Activated T-helper 17 cell treated with anti-CD3 and anti-CD28 coated beads, Interleukin-2, amount 50 U/mL, for 72 hours (primary cell): ENCODE measurements around the gene KPRP. TPM values are rescaled to one million over a fixed set of nuclear protein-coding genes. Genes with fewer than 3 reads are reported as not detected.

Source experiments
- ATAC-seq: fragments of 150-1000 bp; cut with Tn5 transposase; replicated peaks from 2 replicates; pipeline ENCODE4 v1.10.0; 2021; ENCODE audit warnings: mild to moderate bottlenecking, moderate library complexity
- H3K27ac Mint-ChIP-seq: one replicate; pipeline ENCODE4 v1.8.0; 2022; ENCODE audit warnings: mixed read lengths
- H3K27me3 Mint-ChIP-seq: one replicate; pipeline ENCODE4 v1.8.0; 2022; ENCODE audit warnings: mixed read lengths
- H3K36me3 Mint-ChIP-seq: one replicate; pipeline ENCODE4 v1.8.0; 2022; ENCODE audit warnings: low read depth, mild to moderate bottlenecking, mixed read lengths
- H3K4me1 Mint-ChIP-seq: one replicate; pipeline ENCODE4 v1.8.0; 2022; ENCODE audit warnings: mixed read lengths
- H3K4me3 Mint-ChIP-seq: one replicate; pipeline ENCODE4 v1.8.0; 2022; ENCODE audit warnings: mild to moderate bottlenecking, mixed read lengths
- H3K9me3 Mint-ChIP-seq: one replicate; pipeline ENCODE4 v1.8.0; 2022; ENCODE audit warnings: mixed read lengths
- total RNA-seq, 2 donors: library from RNA; stranded (reverse); gene quantifications; one replicate each; pipeline ENCODE4 v1.2.3, GENCODE V29; 2022

Gene KPRP
- not detected for total RNA-seq

- peaks cover 62% of the 10 kb centered on the region for H3K27me3 Mint-ChIP-seq
- ATAC-seq: no peak
Observed at GRCh38 chr1:152757747-152758146, at the start of gene KPRP. Gene KPRP, plus strand, starts transcription at chr1:152758025. Its CDS starts 1,564 bp downstream, at chr1:152759589.

DNA sequence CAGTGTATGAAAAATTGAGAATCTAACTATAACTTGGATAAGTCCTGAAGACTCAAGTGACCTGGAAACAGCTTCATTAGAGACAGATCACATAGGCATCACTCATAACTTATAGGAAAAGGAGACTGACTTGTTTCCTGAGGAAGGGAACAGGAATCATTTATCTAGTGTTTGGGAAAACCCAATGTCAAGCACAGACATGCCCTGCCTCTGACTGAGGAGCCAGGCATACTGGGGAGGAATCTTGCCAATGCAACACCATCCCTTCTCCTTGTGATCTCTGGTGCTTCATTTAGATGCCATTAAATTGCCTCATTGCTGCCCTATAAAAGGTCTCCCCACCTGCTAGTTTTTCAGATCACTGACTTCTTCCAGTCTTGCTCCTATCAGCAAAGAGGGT, 39.6 kb upstream of the KPRP start:
- peaks cover 4% of the 10 kb centered on the region for H3K9me3 Mint-ChIP-seq
- H3K36me3 Mint-ChIP-seq: no peaks in the 10 kb centered on the region
- H3K4me3 Mint-ChIP-seq: no peak overlapping the region
- peaks cover 9% of the 10 kb centered on the region for H3K27me3 Mint-ChIP-seq
- H3K4me1 Mint-ChIP-seq: no peaks in the 10 kb centered on the region
- H3K27ac Mint-ChIP-seq: no peak overlapping the region
- no peak for ATAC-seq

More at GRCh38 chr1:152757747-152758146, at the start of gene KPRP:
- H3K9me3 Mint-ChIP-seq: no peaks in the 10 kb centered on the region
- no peak within 1 kb of the TSS for H3K27ac Mint-ChIP-seq
- no peaks in the 10 kb centered on the region for H3K4me1 Mint-ChIP-seq
- H3K4me3 Mint-ChIP-seq: no peak within 1 kb of the TSS
- no peaks in the 10 kb centered on the region for H3K36me3 Mint-ChIP-seq

GRCh38 chr1:152725261-152725660, 32.6 kb upstream of the KPRP start:
- Mint-ChIP-seq H3K36me3 (no peaks in the 10 kb centered on the region), H3K4me1 (no peaks in the 10 kb centered on the region)

DNA sequence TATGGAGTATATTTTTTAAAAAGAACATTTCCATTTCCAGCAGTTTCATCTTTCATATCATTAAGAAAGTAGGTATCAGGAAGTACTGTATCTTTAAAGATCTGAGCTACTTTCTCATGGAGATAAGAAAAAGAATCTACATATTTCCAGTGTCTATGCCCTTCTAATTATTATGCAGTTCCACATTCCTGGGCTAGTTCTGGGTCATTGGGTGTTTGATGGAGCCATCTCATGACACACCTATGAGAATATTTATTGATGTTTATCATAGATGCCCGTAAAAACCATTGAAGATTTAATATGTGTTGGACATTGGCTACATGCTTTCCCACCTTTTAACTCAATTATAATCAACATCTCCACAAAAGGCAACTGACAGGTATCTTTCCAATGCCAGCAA, 28.8 kb upstream of the KPRP start:
- no peaks in the 10 kb centered on the region for H3K9me3 Mint-ChIP-seq
- no peak for ATAC-seq
- no peak overlapping the region for H3K27ac Mint-ChIP-seq
- H3K36me3 Mint-ChIP-seq: no peaks in the 10 kb centered on the region
- H3K4me1 Mint-ChIP-seq: no peaks in the 10 kb centered on the region
- no peak overlapping the region for H3K4me3 Mint-ChIP-seq
- peaks cover 13% of the 10 kb centered on the region for H3K27me3 Mint-ChIP-seq

More at GRCh38 chr1:152725261-152725660, 32.6 kb upstream of the KPRP start:
- no peak for ATAC-seq
- Mint-ChIP-seq H3K4me3 (no peak overlapping the region), H3K27me3 (peaks cover 17% of the 10 kb centered on the region), H3K27ac (no peak overlapping the region), H3K9me3 (no peaks in the 10 kb centered on the region)

DNA sequence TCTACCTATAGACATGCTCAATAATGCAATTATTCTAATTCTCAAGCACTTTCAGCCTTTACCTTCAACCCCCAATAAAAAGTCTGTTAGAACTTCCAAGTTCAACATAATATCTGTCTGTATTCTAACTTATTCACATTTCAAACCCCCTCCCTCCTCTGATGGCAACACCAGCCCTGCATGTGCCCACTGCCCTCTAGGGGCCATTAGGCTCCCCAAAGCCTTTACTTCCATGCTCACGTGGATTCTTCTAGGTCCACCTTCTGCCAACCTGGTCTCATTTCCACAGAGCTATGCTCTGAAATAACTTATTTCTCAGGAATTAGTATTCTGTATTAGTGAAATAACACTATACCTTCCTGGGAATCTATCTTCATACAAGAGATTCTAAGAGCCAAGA, 22.2 kb upstream of the KPRP start:
- no peak for ATAC-seq
- Mint-ChIP-seq H3K4me1 (no peaks in the 10 kb centered on the region), H3K27ac (no peak overlapping the region), H3K27me3 (peaks cover 31% of the 10 kb centered on the region), H3K36me3 (no peaks in the 10 kb centered on the region), H3K9me3 (no peaks in the 10 kb centered on the region), H3K4me3 (no peak overlapping the region)

GRCh38 chr1:152737997-152738396, 19.8 kb upstream of the KPRP start:
- Mint-ChIP-seq H3K36me3 (no peaks in the 10 kb centered on the region), H3K27ac (no peak overlapping the region), H3K4me1 (no peaks in the 10 kb centered on the region), H3K27me3 (peaks cover 43% of the 10 kb centered on the region), H3K9me3 (no peaks in the 10 kb centered on the region), H3K4me3 (no peak overlapping the region)
- no peak for ATAC-seq

- no peak overlapping the region for H3K27ac Mint-ChIP-seq
- no peaks in the 10 kb centered on the region for H3K9me3 Mint-ChIP-seq
- no peak overlapping the region for H3K4me3 Mint-ChIP-seq
- no peaks in the 10 kb centered on the region for H3K4me1 Mint-ChIP-seq
- no peaks in the 10 kb centered on the region for H3K36me3 Mint-ChIP-seq
- peaks cover 55% of the 10 kb centered on the region for H3K27me3 Mint-ChIP-seq
- no peak for ATAC-seq
Observed at GRCh38 chr1:152739841-152740240, 18.0 kb upstream of the KPRP start.

- no peaks in the 10 kb centered on the region for H3K36me3 Mint-ChIP-seq
- no peaks in the 10 kb centered on the region for H3K4me1 Mint-ChIP-seq
- no peak overlapping the region for H3K27ac Mint-ChIP-seq
- H3K9me3 Mint-ChIP-seq: no peaks in the 10 kb centered on the region
- H3K27me3 Mint-ChIP-seq: peaks cover 53% of the 10 kb centered on the region
- no peak for ATAC-seq
- no peak overlapping the region for H3K4me3 Mint-ChIP-seq
Observed at GRCh38 chr1:152741656-152742055, 16.2 kb upstream of the KPRP start.

DNA sequence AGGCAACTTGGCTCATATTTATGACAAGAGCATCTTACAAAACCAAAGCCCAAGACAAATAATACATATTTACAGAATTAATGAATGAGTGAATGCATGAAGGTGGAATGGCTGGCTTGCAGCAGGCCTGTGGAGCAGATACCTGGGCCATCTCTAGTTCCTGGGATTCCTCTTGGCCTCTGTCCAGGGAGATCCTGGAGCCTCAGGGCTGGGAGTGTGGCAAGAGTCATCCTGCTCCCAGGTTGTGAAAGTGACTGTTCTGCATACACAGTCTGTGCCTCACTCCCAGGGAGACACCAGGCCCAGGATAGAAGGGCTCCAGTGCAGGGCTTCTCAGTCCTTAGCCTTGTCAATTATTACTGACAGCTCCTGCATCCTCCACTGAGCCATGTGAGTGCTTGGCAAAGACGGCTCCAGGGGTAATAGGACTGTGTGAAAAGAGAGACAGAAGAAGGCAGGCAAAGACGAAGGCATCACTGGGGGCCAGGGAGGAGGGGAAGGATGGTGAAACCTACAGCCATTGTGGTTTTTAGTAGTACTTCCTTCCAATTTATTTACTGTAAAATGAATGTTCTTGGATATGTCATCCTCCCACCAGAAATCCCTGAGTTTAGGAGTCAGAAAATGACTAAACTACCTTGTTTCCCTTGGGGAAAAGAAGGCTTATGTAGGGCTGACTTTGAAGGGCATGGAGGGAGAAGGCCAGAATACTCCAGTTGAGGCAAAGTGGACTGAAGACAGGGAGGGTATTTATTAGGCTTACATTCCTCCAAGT, 14.3 kb upstream of the KPRP start:
- Mint-ChIP-seq H3K27me3 (peaks cover 49% of the 10 kb centered on the region), H3K27ac (no peak overlapping the region), H3K4me1 (no peaks in the 10 kb centered on the region), H3K9me3 (no peaks in the 10 kb centered on the region), H3K36me3 (no peaks in the 10 kb centered on the region), H3K4me3 (no peak overlapping the region)
- no peak for ATAC-seq

DNA sequence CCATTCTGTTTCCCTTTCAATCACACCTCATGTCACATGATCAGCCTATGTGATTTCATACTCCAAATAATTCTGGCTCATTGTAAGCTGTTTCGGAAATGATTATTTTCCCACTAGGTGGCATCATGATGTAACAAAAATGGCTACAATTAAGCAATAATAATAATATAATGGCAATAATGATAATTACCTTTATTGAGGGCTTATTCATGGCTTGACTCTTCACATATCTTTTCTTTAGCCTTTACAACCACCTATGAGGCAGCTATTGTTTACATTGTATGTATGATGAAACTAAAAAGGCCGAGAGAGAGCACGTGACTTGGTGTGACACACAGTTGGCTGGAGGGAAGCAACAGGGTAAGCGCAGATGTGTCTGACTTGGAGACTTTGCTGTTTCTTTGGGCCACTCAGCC, 12.5 kb upstream of the KPRP start:
- no peak for ATAC-seq
- Mint-ChIP-seq H3K4me3 (no peak overlapping the region), H3K9me3 (no peaks in the 10 kb centered on the region), H3K36me3 (no peaks in the 10 kb centered on the region), H3K4me1 (no peaks in the 10 kb centered on the region), H3K27ac (no peak overlapping the region), H3K27me3 (peaks cover 51% of the 10 kb centered on the region)

DNA sequence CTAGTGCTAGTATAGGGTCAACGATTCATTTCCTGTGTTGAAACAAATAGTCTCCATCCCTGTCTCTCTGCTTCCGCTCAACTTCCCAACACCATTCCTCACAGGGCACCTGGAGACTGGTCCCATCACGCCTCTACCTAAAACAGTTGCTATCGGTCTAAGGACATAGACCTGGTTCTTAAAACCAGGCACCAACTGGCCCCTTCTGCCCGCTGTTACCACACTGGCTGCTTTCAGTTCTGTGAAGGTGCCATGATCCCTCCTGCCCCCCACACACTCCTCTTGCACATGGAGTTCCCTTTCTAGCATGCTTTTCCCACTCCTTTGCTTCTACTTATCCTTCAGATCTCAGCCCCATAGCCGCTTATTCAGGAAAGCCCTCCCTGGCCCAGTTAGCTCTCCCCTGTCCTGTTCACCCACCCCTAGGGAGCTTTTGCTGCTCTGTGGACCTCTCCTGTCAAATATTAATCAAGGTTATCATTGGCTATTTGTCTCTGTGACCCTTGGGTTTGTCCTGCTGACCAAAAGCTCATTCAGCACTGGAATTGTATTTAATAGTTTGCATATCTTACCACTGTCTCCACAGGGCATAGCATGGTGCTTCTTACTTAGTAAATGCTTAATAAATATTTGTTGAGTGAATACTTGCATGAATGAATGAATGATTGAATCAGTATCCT, 11.9 kb upstream of the KPRP start:
- Mint-ChIP-seq H3K27ac (no peak overlapping the region), H3K4me1 (no peaks in the 10 kb centered on the region), H3K9me3 (no peaks in the 10 kb centered on the region), H3K4me3 (no peak overlapping the region), H3K36me3 (no peaks in the 10 kb centered on the region), H3K27me3 (peaks cover 56% of the 10 kb centered on the region)
- ATAC-seq: no peak

GRCh38 chr1:152747831-152748230, 10.0 kb upstream of the KPRP start:
- Mint-ChIP-seq H3K9me3 (no peaks in the 10 kb centered on the region), H3K36me3 (no peaks in the 10 kb centered on the region), H3K4me1 (no peaks in the 10 kb centered on the region), H3K27ac (no peak overlapping the region), H3K4me3 (no peak overlapping the region), H3K27me3 (peaks cover 56% of the 10 kb centered on the region)
- no peak for ATAC-seq

- no peaks in the 10 kb centered on the region for H3K36me3 Mint-ChIP-seq
- peak; percentile 57 for ATAC-seq
Observed at GRCh38 chr1:152752225-152752624, 5.6 kb upstream of the KPRP start.

DNA sequence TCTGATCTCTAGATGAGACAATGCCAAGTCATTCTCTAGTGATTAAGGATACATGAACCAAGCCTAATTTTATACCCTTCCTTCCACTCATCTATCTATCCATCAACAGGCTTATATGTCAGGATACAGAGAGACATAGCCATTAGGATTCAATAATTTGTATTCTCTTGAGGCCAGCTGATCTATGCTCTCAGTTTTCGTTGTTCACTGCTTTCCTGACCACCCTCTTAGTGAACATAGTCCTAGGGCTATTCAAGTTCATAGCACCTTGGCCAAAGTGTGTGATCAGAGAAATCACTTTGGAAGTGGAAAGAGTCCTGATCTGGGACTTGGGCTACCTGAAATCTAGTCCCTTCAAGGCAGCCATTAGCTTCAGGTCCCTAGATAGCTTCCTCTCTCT, 4.2 kb upstream of the KPRP start:
- Mint-ChIP-seq H3K27ac (no peak overlapping the region), H3K4me3 (no peak overlapping the region), H3K27me3 (peaks cover 73% of the 10 kb centered on the region), H3K36me3 (no peaks in the 10 kb centered on the region), H3K4me1 (no peaks in the 10 kb centered on the region), H3K9me3 (no peaks in the 10 kb centered on the region)
- no peak for ATAC-seq

More at GRCh38 chr1:152752225-152752624, 5.6 kb upstream of the KPRP start:
- Mint-ChIP-seq H3K4me3 (no peak overlapping the region), H3K4me1 (no peaks in the 10 kb centered on the region), H3K9me3 (no peaks in the 10 kb centered on the region), H3K27ac (no peak overlapping the region), H3K27me3 (peaks cover 70% of the 10 kb centered on the region)

DNA sequence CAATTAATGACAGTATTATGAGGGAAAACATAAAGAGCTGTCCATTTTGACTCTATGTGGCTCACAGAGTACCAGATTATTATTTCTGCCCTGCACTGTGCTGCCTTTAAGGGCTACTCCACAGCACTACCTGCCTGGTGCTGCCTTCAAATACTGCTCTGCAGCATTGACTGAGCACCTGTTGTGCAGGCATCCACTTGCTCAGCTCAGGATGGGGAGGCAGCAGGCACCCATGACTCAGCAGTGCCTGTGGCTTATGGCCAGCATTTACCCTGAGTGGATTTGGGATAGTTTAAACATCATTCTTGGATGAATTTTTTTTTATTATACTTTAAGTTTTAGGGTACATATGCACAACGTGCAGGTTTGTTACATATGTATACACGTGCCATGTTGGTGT, 953 bp upstream of the KPRP start:
- no peaks in the 10 kb centered on the region for H3K9me3 Mint-ChIP-seq
- H3K27ac Mint-ChIP-seq: no peak overlapping the region
- ATAC-seq: no peak
- H3K4me1 Mint-ChIP-seq: no peaks in the 10 kb centered on the region
- H3K36me3 Mint-ChIP-seq: no peaks in the 10 kb centered on the region
- H3K4me3 Mint-ChIP-seq: no peak overlapping the region
- H3K27me3 Mint-ChIP-seq: peaks cover 67% of the 10 kb centered on the region
